Hepatocyte (in vitro differentiated cells): ENCODE measurements around the gene PRPF6.

ENCODE experiments used
- EZH2 ChIP-seq: fragments of 200-600 bp; sonication (generic); IDR thresholded peaks from 2 replicates; pipeline ENCODE4 v1.6.1; 2016; ENCODE audit warnings: antibody characterized with exemption, mild to moderate bottlenecking, borderline replicate concordance
- TF ChIP-seq, protein P1 (sequence below): fragments of 200-600 bp; sonication (generic); IDR thresholded peaks from 2 replicates; pipeline ENCODE4 v1.5.1; 2016; ENCODE audit warnings: antibody characterized with exemption, mild to moderate bottlenecking; ENCODE audit not compliant: poor library complexity

DNA sequence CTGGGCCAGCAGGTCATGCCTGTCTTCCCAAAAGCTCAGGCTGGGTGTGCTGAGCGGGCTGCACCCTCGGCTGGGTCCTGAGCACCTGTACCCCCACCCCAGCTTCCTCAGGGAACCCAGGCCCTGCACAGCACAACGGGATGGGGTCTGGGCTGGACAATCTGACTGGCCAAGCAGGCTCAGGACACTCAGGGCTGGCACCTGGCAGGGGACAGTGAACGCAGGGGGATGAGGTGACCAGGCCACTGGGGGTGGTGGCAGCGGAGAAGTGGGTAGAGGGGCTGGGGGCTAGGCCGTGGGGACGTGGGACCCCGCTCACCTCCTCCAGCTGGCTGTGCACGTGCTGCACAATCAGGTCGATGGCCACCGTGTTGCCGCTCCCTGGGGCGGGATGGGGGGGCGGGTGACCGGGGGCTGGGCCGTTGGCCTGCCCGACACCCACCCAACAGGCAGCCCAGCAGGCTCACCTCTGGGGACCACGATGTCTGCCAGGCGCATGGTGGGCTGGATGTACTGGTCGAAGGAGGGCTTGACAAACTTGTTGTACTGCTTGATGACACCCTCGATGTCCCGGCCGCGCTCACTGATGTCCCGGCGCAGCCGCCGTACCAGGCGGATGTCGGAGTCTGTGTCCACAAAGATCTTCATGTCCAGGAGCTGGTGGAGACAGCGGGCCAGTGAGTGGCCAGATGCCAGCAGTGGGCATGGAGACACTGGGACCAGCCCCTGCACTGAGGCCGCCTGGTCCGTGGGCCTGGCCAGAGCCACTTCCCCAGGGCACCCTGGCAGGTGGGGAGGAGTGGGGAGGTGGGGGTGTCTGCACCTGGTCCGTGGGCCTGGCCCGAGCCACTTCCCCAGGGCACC lies 36.6 kb upstream of the PRPF6 start:
- TF ChIP-seq, protein P1, sequence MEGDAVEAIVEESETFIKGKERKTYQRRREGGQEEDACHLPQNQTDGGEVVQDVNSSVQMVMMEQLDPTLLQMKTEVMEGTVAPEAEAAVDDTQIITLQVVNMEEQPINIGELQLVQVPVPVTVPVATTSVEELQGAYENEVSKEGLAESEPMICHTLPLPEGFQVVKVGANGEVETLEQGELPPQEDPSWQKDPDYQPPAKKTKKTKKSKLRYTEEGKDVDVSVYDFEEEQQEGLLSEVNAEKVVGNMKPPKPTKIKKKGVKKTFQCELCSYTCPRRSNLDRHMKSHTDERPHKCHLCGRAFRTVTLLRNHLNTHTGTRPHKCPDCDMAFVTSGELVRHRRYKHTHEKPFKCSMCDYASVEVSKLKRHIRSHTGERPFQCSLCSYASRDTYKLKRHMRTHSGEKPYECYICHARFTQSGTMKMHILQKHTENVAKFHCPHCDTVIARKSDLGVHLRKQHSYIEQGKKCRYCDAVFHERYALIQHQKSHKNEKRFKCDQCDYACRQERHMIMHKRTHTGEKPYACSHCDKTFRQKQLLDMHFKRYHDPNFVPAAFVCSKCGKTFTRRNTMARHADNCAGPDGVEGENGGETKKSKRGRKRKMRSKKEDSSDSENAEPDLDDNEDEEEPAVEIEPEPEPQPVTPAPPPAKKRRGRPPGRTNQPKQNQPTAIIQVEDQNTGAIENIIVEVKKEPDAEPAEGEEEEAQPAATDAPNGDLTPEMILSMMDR = no peak
- TF ChIP-seq EZH2 = no peak
